Nephron (organoid): ENCODE measurements around the gene ACVR1B.

Source experiments
- H3K27ac Mint-ChIP-seq, 3 experiments: 2 replicates each; pipeline ENCODE4 v1.8.0; 2020; ENCODE audit warnings: mixed read lengths in 3 of 3, mild to moderate bottlenecking in 2 of 3, moderate library complexity in 1 of 3
- H3K27me3 Mint-ChIP-seq: 2 replicates; pipeline ENCODE4 v1.8.0; 2021; ENCODE audit warnings: low read depth, mild to moderate bottlenecking, moderate library complexity, mixed read lengths
- H3K36me3 Mint-ChIP-seq: 2 replicates; pipeline ENCODE4 v1.8.0; 2020; ENCODE audit warnings: low read depth, mixed read lengths
- H3K4me1 Mint-ChIP-seq: 2 replicates; pipeline ENCODE4 v1.8.0; 2020; ENCODE audit warnings: mixed read lengths
- H3K4me3 Mint-ChIP-seq, 3 experiments: 2 replicates each; pipeline ENCODE4 v1.8.0; 2020; ENCODE audit warnings: mild to moderate bottlenecking in 3 of 3, mixed read lengths in 3 of 3, moderate library complexity in 2 of 3
- H3K9me3 Mint-ChIP-seq: 2 replicates; pipeline ENCODE4 v1.8.0; 2020; ENCODE audit warnings: mixed read lengths
- TF ChIP-seq, protein P1 (sequence below), 3 experiments: fragments of 200-600 bp; sonication (generic); IDR thresholded peaks; one replicate each; pipeline ENCODE4 v1.5.0; 2021; ENCODE audit warnings: antibody characterized with exemption in 3 of 3; ENCODE audit not compliant: unreplicated experiment in 3 of 3

The ACVR1B gene

DNA sequence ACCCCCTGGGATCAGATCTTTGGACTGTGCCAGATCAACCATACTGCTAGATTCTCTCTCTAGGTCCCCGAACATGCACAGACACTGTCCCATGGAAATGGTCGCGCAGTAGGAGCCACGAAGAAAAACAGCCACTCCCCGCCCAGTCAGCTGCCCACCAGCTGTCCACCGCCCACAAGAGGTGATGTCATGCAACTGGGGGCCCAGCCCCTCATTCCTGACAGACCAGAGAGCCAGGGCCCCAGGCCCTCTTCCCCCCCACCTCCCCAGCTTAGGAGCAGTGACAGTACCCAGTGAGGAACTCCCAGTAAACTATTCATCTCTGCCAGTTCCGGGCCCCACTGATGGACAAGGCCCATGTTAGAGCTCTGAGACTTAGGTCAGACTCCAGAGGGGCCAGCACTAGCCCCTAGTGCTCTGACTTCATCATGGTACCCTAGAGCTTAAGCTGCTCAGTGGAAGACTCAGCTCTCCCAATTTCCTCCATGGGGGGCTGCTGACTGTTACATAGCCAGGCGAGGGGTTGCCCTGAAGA is 51.6 kb downstream of the ACVR1B start:
- H3K27ac Mint-ChIP-seq: peak overlapping the region in 2 of 3 experiments; percentile 27 to 71
- TF ChIP-seq, protein P1, sequence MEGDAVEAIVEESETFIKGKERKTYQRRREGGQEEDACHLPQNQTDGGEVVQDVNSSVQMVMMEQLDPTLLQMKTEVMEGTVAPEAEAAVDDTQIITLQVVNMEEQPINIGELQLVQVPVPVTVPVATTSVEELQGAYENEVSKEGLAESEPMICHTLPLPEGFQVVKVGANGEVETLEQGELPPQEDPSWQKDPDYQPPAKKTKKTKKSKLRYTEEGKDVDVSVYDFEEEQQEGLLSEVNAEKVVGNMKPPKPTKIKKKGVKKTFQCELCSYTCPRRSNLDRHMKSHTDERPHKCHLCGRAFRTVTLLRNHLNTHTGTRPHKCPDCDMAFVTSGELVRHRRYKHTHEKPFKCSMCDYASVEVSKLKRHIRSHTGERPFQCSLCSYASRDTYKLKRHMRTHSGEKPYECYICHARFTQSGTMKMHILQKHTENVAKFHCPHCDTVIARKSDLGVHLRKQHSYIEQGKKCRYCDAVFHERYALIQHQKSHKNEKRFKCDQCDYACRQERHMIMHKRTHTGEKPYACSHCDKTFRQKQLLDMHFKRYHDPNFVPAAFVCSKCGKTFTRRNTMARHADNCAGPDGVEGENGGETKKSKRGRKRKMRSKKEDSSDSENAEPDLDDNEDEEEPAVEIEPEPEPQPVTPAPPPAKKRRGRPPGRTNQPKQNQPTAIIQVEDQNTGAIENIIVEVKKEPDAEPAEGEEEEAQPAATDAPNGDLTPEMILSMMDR (IDR thresholded peaks at IDR 0.05; ENCODE audit: unreplicated experiment in 3 of 3): no peak
- no peaks in the 10 kb centered on the region for H3K9me3 Mint-ChIP-seq
- H3K27me3 Mint-ChIP-seq: peaks cover 5% of the 10 kb centered on the region
- peak overlapping the region in 1 of 3 experiments; percentile 11 for H3K4me3 Mint-ChIP-seq
- H3K36me3 Mint-ChIP-seq: peaks cover 22% of the 10 kb centered on the region
- H3K4me1 Mint-ChIP-seq: peaks cover 37% of the 10 kb centered on the region

DNA sequence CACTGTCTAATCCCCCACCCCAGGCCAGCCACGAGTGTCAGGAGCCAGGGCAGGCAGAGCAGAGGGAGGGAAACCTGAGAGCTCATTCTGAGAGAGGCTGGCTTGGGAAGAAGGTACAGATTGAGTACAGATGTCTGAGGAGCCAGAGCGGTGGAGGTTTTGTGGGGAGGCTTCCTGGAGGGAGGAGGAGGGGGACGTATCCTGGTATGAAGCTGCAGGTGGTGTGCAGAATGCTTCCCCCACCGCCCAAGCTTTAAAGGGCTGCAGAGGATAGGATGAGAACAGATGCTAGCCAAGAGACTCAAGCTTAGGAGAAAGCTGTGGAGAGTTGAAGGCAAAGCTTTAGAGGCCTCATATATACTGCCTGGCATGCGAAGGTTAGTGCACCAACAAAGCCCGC is 52.1 kb downstream of the ACVR1B start:
- H3K27ac Mint-ChIP-seq: peak overlapping the region in 2 of 3 experiments; percentile 27 to 71
- TF ChIP-seq, protein P1 (IDR thresholded peaks at IDR 0.05; ENCODE audit: unreplicated experiment in 3 of 3): no peak
- H3K4me3 Mint-ChIP-seq: peak overlapping the region in 2 of 3 experiments; percentile 8 to 16
- H3K4me1 Mint-ChIP-seq: peaks cover 42% of the 10 kb centered on the region
- H3K27me3 Mint-ChIP-seq: peaks cover 5% of the 10 kb centered on the region
- no peaks in the 10 kb centered on the region for H3K9me3 Mint-ChIP-seq
- peaks cover 19% of the 10 kb centered on the region for H3K36me3 Mint-ChIP-seq

DNA sequence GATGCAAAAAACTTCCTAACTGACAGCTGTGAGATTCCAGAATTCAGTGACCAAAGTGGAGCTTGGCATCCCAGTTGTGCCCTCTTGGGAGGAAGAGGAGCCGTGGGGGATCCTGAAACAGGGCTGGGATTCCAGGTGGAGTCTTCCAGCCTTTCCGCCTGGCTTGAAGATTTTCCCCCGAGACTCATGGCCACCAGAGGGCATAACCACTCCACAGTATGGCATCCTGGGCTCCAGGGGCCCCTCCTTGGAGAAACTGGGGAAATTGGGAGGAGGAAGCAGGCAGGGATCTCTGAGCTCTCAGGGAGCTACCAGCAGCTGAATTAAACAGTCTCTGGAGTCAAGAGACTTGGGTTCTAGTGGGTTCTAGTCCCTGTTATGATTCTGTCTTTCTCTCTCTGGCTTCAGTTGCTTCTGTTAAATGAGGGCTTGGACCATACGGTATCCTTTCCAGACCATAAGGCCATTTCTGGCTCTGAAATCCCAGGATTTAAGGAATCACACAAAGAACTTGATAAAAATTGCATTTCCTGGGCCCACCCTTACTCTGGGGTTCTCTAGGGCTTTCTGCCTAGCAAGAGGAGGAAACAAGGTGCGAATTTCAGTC is 52.6 kb downstream of the ACVR1B start:
- H3K4me1 Mint-ChIP-seq: peaks cover 47% of the 10 kb centered on the region
- peak overlapping the region in 1 of 3 experiments; percentile 71 for H3K27ac Mint-ChIP-seq
- no peaks in the 10 kb centered on the region for H3K9me3 Mint-ChIP-seq
- TF ChIP-seq, protein P1 (IDR thresholded peaks at IDR 0.05; ENCODE audit: unreplicated experiment in 3 of 3): peak; percentile 56 to 69 (median 67)
- H3K27me3 Mint-ChIP-seq: peaks cover 5% of the 10 kb centered on the region
- H3K4me3 Mint-ChIP-seq: peak overlapping the region in 2 of 3 experiments; percentile 11 to 16
- H3K36me3 Mint-ChIP-seq: peaks cover 19% of the 10 kb centered on the region

DNA sequence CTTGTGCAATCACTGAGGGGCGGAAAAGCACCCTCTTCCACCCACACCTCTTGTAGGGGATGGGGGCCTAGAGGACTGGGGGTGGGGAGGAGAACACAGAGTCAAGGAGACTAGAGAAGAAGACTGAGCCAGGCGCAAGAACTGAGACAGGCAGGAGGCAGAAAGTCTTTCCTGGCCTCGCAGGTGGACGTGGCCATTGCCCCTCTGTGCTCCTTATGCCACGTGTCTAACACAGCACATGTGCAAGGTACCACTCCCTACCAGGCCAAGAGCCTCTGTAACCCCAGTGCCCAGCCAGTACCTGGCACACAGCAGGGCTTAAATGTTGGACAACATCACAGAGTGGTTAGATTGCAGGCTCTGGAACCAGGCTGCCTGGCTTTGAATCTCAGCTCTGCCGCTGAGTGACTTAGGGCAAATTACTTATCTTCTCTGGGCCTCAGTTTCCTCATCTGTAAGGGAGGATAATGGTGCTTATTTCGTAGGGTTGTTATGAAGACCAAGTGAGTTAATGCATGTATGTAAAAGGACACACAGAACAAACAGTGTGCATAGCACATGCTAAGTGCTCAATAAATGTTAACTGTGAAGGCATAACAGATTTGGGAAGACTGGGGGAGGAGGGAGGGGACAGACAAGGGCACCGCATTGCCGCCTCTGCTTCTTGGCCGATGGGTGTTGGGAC is 53.9 kb downstream of the ACVR1B start:
- H3K4me1 Mint-ChIP-seq: peaks cover 58% of the 10 kb centered on the region
- peak overlapping the region; percentile 49 to 81 (median 54) for H3K27ac Mint-ChIP-seq

DNA sequence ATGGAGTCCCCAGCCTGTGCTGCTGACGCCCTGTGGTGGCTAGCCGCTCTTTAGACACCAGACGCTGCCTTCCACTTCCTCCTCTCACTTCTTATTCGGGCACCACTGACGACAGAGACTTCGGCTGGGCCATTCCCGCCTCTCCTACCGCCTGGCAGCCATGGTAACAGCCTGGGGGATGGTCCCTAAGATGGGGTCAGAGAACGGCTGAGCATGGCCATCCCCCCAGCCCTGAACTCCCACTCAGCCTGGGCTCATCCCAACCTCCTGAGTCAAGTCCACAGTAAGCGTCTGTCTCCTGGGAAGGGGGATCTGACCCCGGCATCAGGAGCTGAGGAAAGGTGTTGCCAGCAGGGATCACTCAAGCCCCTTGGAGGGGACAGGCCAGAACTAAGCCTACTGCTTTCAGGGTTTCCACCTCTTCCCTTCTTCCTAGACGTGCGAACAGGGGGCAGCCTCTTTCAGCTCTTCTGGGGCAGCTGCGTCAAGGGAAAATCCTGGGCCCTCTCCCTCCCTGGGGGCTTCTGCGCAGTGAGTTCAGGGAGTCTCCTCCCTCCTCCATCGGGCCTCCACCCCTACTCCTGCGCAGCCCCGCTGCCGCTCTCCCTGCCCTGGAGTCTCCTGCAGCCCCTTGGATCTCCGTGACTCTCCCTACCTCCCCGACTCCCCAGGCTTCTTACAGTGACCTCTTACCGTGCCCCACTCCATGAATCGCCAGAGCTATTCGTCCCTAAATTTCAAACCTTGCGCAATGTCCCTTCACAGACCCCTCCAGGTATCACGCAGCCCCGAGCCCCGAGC is 54.6 kb downstream of the ACVR1B start:
- TF ChIP-seq, protein P1 (IDR thresholded peaks at IDR 0.05; ENCODE audit: unreplicated experiment in 3 of 3): no peak
- Mint-ChIP-seq H3K27me3 (peaks cover 5% of the 10 kb centered on the region), H3K27ac (peak overlapping the region; percentile 68 to 91 (median 81)), H3K4me1 (peaks cover 65% of the 10 kb centered on the region), H3K36me3 (peaks cover 5% of the 10 kb centered on the region), H3K4me3 (peak overlapping the region; percentile 82 to 95 (median 94)), H3K9me3 (no peaks in the 10 kb centered on the region)

More for the DNA sequence above, 53.9 kb downstream of the ACVR1B start:
- peaks cover 5% of the 10 kb centered on the region for H3K27me3 Mint-ChIP-seq
- TF ChIP-seq, protein P1 (IDR thresholded peaks at IDR 0.05; ENCODE audit: unreplicated experiment in 3 of 3): no peak
- H3K4me3 Mint-ChIP-seq: peak overlapping the region; percentile 82 to 95 (median 94)
- peaks cover 7% of the 10 kb centered on the region for H3K36me3 Mint-ChIP-seq
- no peaks in the 10 kb centered on the region for H3K9me3 Mint-ChIP-seq
